SK-N-SH (cell line): ENCODE data around the gene ZNF532. TPM values are rescaled to one million over a fixed set of nuclear protein-coding genes. Genes with fewer than 3 reads are reported as not detected.

Source experiments
- CTCF ChIA-PET: fragments of 300-600, 350-600 bp; formaldehyde crosslinking; extraction: SDS; loops from one replicate; lab custom pipeline; 2021; lab: Yijun Ruan, JAX
- POLR2A ChIA-PET: fragments of 350-600 bp; sonication (Branson Sonifier 250); formaldehyde crosslinking; extraction: SDS; loops from one replicate; lab custom pipeline; 2020; ENCODE audit warnings: antibody characterized with exemption, inconsistent platforms; lab: Yijun Ruan, JAX
- DNase-seq: peaks from one replicate; pipeline ENCODE4 v3.0.0; 2012
- H2AFZ ChIP-seq: fragments of 200-600 bp; sonication (generic); 2 replicates; pipeline ENCODE4 v1.8.1; 2016; ENCODE audit warnings: antibody characterized with exemption, mild to moderate bottlenecking, low read depth
- H3F3A ChIP-seq: fragments of 200-600 bp; sonication (generic); replicated peaks from 2 replicates; pipeline ENCODE3; 2016; ENCODE audit warnings: antibody characterized with exemption, mild to moderate bottlenecking; ENCODE audit not compliant: insufficient read depth
- H3K27ac ChIP-seq, 2 experiments: fragments of 200-500 bp in 1 of 2; fragments of 200-600 bp in 1 of 2; sonication (Bioruptor generic) in 1 of 2; sonication (generic), shearing (Covaris generic) in 1 of 2; 2 replicates each; pipeline versions ENCODE4 v1.5.1 to v1.6.1; 2014 to 2016; ENCODE audit warnings: low read depth in 2 of 2, inconsistent platforms in 1 of 2, low read length in 1 of 2, mild to moderate bottlenecking in 1 of 2, mixed read lengths in 1 of 2
- H3K27me3 ChIP-seq: fragments of 200-600 bp; sonication (generic), shearing (Covaris generic); 2 replicates; pipeline ENCODE4 v1.6.1; 2016; ENCODE audit warnings: mixed run types; ENCODE audit not compliant: insufficient read depth
- H3K36me3 ChIP-seq, 2 experiments: fragments of 200-500 bp in 1 of 2; fragments of 200-600 bp in 1 of 2; sonication (Bioruptor generic) in 1 of 2; sonication (generic) in 1 of 2; replicated peaks in 1 of 2; 2 replicates each; pipeline versions ENCODE3 to v1.5.1; 2014 to 2016; ENCODE audit warnings: low read length in 1 of 2, mild to moderate bottlenecking in 1 of 2; ENCODE audit not compliant: insufficient read depth in 2 of 2, control insufficient read depth in 1 of 2
- H3K4me1 ChIP-seq, 2 experiments: fragments of 200-500 bp in 1 of 2; fragments of 200-600 bp in 1 of 2; sonication (Bioruptor generic) in 1 of 2; sonication (generic), shearing (Covaris generic) in 1 of 2; 2 replicates each; pipeline versions ENCODE4 v1.5.1 to v1.6.1; 2014 to 2016; ENCODE audit warnings: low read depth in 1 of 2, low read length in 1 of 2, mixed run types in 1 of 2; ENCODE audit not compliant: insufficient read depth in 2 of 2, control insufficient read depth in 1 of 2
- H3K4me2 ChIP-seq: fragments of 200-600 bp; sonication (generic), shearing (Covaris generic); 2 replicates; pipeline ENCODE4 v1.6.1; 2017; ENCODE audit warnings: mixed run types
- H3K4me3 ChIP-seq, 2 experiments: fragments of 200-500 bp in 1 of 2; fragments of 200-600 bp in 1 of 2; sonication (Bioruptor generic) in 1 of 2; sonication (generic), shearing (Covaris generic) in 1 of 2; 2 replicates each; pipeline versions ENCODE4 v1.5.1 to v1.8.1; 2014 to 2016; ENCODE audit warnings: low read depth in 2 of 2, inconsistent platforms in 1 of 2, low read length in 1 of 2, mild to moderate bottlenecking in 1 of 2, mixed read lengths in 1 of 2, moderate library complexity in 1 of 2
- H3K79me2 ChIP-seq: fragments of 200-600 bp; sonication (generic); 2 replicates; pipeline ENCODE4 v1.8.1; 2017; ENCODE audit warnings: mild to moderate bottlenecking; ENCODE audit not compliant: insufficient read depth
- H3K9ac ChIP-seq: fragments of 200-600 bp; sonication (generic); 2 replicates; pipeline ENCODE4 v1.6.1; 2017; ENCODE audit warnings: mixed run types
- H3K9me2 ChIP-seq: fragments of 200-600 bp; sonication (generic); 2 replicates; pipeline ENCODE4 v1.6.1; 2017; ENCODE audit warnings: mixed run types
- H3K9me3 ChIP-seq: fragments of 200-600 bp; sonication (generic); 2 replicates; pipeline ENCODE4 v1.6.1; 2017; ENCODE audit warnings: mixed run types, mild to moderate bottlenecking, moderate library complexity
- H4K20me1 ChIP-seq: fragments of 200-600 bp; sonication (generic); 2 replicates; pipeline ENCODE4 v1.6.1; 2017; ENCODE audit warnings: mild to moderate bottlenecking, mixed run types; ENCODE audit not compliant: insufficient read depth
- CHD2 ChIP-seq: fragments of 150-350 bp; IDR thresholded peaks from 2 replicates; pipeline ENCODE4 v1.6.1; 2018; ENCODE audit warnings: low read length; ENCODE audit not compliant: partially characterized antibody
- ELF1 ChIP-seq: IDR thresholded peaks from 2 replicates; pipeline ENCODE4 v1.4.0; 2012
- EZH2phosphoT487 ChIP-seq: fragments of 200-600 bp; sonication (generic); IDR thresholded peaks from 2 replicates; pipeline ENCODE4 v1.6.1; 2017; ENCODE audit warnings: low read depth, mixed run types, mild to moderate bottlenecking, antibody characterized with exemption, moderate library complexity, borderline replicate concordance
- FOSL2 ChIP-seq: IDR thresholded peaks from 2 replicates; pipeline ENCODE4 v1.4.0; 2012; ENCODE audit warnings: low read depth, mild to moderate bottlenecking, moderate library complexity, borderline replicate concordance
- FOXJ3 ChIP-seq: sonication (generic); formaldehyde crosslinking; IDR thresholded peaks from 2 replicates; pipeline ENCODE4 v1.5.1; 2020; ENCODE audit warnings: mild to moderate bottlenecking, missing genetic modification reagents
- GABPA ChIP-seq: IDR thresholded peaks from 2 replicates; pipeline ENCODE4 v1.4.0; 2012; ENCODE audit warnings: low read depth, mild to moderate bottlenecking
- JUND ChIP-seq: IDR thresholded peaks from 2 replicates; pipeline ENCODE4 v1.4.0; 2012
- MAX ChIP-seq: IDR thresholded peaks from 2 replicates; pipeline ENCODE4 v1.4.0; 2012; ENCODE audit warnings: low read depth
- MEF2A ChIP-seq: IDR thresholded peaks from 2 replicates; pipeline ENCODE4 v1.4.0; 2012; ENCODE audit warnings: low read depth, borderline replicate concordance
- MXI1 ChIP-seq: IDR thresholded peaks from 2 replicates; pipeline ENCODE4 v1.6.1; 2012; ENCODE audit warnings: mild to moderate bottlenecking, low read depth, low read length, improper control_type of control experiment
- NFIC ChIP-seq: IDR thresholded peaks from 2 replicates; pipeline ENCODE4 v1.4.0; 2012; ENCODE audit warnings: borderline replicate concordance
- NRF1 ChIP-seq: IDR thresholded peaks from 2 replicates; pipeline ENCODE4 v1.6.1; 2012; ENCODE audit warnings: low read depth, mild to moderate bottlenecking, low read length
- POLR2AphosphoS5 ChIP-seq: IDR thresholded peaks from 2 replicates; pipeline ENCODE4 v1.6.1; 2012; ENCODE audit warnings: low read depth, low read length
- RAD21 ChIP-seq: IDR thresholded peaks from 2 replicates; pipeline ENCODE4 v1.6.1; 2012; ENCODE audit warnings: mild to moderate bottlenecking, low read length
- RCOR1 ChIP-seq: fragments of 150-350 bp; IDR thresholded peaks from 2 replicates; pipeline ENCODE4 v1.6.1; 2017; ENCODE audit warnings: antibody characterized with exemption, low read length
- REST ChIP-seq: IDR thresholded peaks from 2 replicates; pipeline ENCODE4 v1.6.1; 2012; ENCODE audit warnings: mild to moderate bottlenecking, low read depth, low read length, moderate library complexity
- SIN3A ChIP-seq: IDR thresholded peaks from 2 replicates; pipeline ENCODE4 v1.6.1; 2012; ENCODE audit warnings: low read depth, mild to moderate bottlenecking, low read length, moderate library complexity, borderline replicate concordance
- TEAD4 ChIP-seq: IDR thresholded peaks from 2 replicates; pipeline ENCODE4 v1.4.0; 2012; ENCODE audit warnings: mild to moderate bottlenecking, borderline replicate concordance; ENCODE audit not compliant: insufficient read depth
- WGBS: methylation state at CpG from one replicate; pipeline ENCODE4 v1.1.6; 2017; ENCODE audit warnings: low lambda C conversion rate; 5-methylcytosine and 5-hydroxymethylcytosine counted together
- polyA plus RNA-seq, 3 experiments: library from polyadenylated mRNA; depleted of rRNA; stranded (reverse); fragments of >200 nt; gene quantifications; 2 replicates each; pipeline ENCODE4 v1.2.3, GENCODE V29; 2012
- TF ChIP-seq, protein P1 (sequence below): IDR thresholded peaks from 2 replicates; pipeline ENCODE4 v1.4.0; 2012; ENCODE audit warnings: low read depth, borderline replicate concordance
- TF ChIP-seq, protein P2 (sequence below): IDR thresholded peaks from 2 replicates; pipeline ENCODE4; 2012

ZNF532 gene
- polyA plus RNA-seq, 1 of the 3 experiments (the other 2 are of a cell fraction) = 34.7 TPM

- no peaks in the 10 kb centered on the region for H3K27me3 ChIP-seq
- CTCF ChIA-PET = interaction anchor here (0.6 kb wide), 1 partner anchor 1688 kb away, joined by 3 read pairs; no protein-coding TSS in a partner anchor
- no peaks in the 10 kb centered on the region for H3K4me1 ChIP-seq
These were observed 12.0 kb upstream of the ZNF532 start for GRCh38 chr18:58852629-58853028.

DNA sequence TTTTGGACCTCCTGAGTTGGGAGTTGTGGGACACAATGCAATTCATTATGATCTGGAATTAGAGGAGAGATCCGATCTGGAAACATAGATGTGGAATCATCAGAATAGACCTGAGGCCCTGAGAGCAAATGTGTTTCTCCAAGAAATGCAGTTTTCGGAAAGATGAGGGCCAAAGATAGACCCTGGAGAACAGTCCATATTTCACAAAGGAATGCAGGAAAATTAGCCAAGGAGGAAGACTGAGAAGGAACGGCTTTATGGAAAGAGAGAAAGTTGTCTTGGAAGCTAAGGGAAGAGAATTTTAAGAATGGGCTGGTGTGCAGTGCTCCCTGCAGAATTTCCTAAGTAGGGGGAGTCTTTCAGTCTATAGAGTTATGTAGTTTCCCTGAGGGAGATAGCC lies 11.1 kb upstream of the ZNF532 start:
- Histone ChIP-seq H2AFZ (no peak overlapping the region), H3K4me1 (no peaks in the 10 kb centered on the region), H3K9ac (no peak overlapping the region), H3K9me2 (no peaks in the 10 kb centered on the region)
- POLR2A ChIA-PET = no interaction called here
- TF ChIP-seq MAX (no peak), NRF1 (no peak), TEAD4 (no peak), FOXJ3 (CRISPR knock-in tag) (no peak), NFIC (no peak), RCOR1 (no peak), SIN3A (no peak), CHD2 (no peak), MXI1 (no peak), POLR2AphosphoS5 (no peak), GABPA (no peak), MEF2A (no peak), RAD21 (no peak), FOSL2 (no peak), EZH2phosphoT487 (no peak), JUND (no peak), REST (no peak)
- TF ChIP-seq, protein P1, sequence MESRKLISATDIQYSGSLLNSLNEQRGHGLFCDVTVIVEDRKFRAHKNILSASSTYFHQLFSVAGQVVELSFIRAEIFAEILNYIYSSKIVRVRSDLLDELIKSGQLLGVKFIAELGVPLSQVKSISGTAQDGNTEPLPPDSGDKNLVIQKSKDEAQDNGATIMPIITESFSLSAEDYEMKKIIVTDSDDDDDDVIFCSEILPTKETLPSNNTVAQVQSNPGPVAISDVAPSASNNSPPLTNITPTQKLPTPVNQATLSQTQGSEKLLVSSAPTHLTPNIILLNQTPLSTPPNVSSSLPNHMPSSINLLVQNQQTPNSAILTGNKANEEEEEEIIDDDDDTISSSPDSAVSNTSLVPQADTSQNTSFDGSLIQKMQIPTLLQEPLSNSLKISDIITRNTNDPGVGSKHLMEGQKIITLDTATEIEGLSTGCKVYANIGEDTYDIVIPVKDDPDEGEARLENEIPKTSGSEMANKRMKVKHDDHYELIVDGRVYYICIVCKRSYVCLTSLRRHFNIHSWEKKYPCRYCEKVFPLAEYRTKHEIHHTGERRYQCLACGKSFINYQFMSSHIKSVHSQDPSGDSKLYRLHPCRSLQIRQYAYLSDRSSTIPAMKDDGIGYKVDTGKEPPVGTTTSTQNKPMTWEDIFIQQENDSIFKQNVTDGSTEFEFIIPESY = no peak
- TF ChIP-seq, all 33 proteins: peak for 0
- H3F3A ChIP-seq = no peaks in the 10 kb centered on the region
- no peaks in the 10 kb centered on the region for H3K27me3 ChIP-seq
- no peaks in the 10 kb centered on the region for H4K20me1 ChIP-seq
- CTCF ChIA-PET = no interaction called here
- no peak overlapping the region for H3K4me2 ChIP-seq
- H3K9me3 ChIP-seq = no peaks in the 10 kb centered on the region
- DNase-seq = no peak
- H3K27ac ChIP-seq = no peak overlapping the region
- H3K36me3 ChIP-seq = no peaks in the 10 kb centered on the region
- WGBS = 94% methylated on average over 3 of the region's 3 CpGs
- H3K79me2 ChIP-seq = no peaks in the 10 kb centered on the region
- H3K4me3 ChIP-seq = no peak overlapping the region

More at GRCh38 chr18:58852629-58853028, 12.0 kb upstream of the ZNF532 start:
- no peaks in the 10 kb centered on the region for H3K79me2 ChIP-seq
- no peaks in the 10 kb centered on the region for H3F3A ChIP-seq
- no peak for TF ChIP-seq GABPA
- TF ChIP-seq TEAD4 = no peak
- no peak for TF ChIP-seq ELF1
- no peak for TF ChIP-seq EZH2phosphoT487
- no peak for TF ChIP-seq SIN3A
- TF ChIP-seq JUND = no peak
- TF ChIP-seq, protein P2, sequence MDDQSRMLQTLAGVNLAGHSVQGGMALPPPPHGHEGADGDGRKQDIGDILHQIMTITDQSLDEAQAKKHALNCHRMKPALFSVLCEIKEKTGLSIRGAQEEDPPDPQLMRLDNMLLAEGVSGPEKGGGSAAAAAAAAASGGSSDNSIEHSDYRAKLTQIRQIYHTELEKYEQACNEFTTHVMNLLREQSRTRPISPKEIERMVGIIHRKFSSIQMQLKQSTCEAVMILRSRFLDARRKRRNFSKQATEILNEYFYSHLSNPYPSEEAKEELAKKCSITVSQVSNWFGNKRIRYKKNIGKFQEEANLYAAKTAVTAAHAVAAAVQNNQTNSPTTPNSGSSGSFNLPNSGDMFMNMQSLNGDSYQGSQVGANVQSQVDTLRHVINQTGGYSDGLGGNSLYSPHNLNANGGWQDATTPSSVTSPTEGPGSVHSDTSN = no peak
- no peak for TF ChIP-seq NFIC
- no peak overlapping the region for H3K4me2 ChIP-seq
- no peaks in the 10 kb centered on the region for H3K9me3 ChIP-seq
- H3K36me3 ChIP-seq = no peaks in the 10 kb centered on the region
- no peak overlapping the region for H3K27ac ChIP-seq
- DNase-seq = no peak
- no peak overlapping the region for H2AFZ ChIP-seq
- no peaks in the 10 kb centered on the region for H3K9me2 ChIP-seq
- WGBS = 92% methylated on average over 4 of the region's 4 CpGs
- no peak overlapping the region for H3K4me3 ChIP-seq
- H4K20me1 ChIP-seq = no peaks in the 10 kb centered on the region
- no peak overlapping the region for H3K9ac ChIP-seq
- POLR2A ChIA-PET = interaction anchor here (0.6 kb wide), 1 partner anchor 75 kb away, joined by 3 read pairs; no protein-coding TSS in a partner anchor
